Gastroesophageal sphincter (tissue), 4 donors: ENCODE data around the gene RAD51B. TPM values are rescaled to one million over a fixed set of nuclear protein-coding genes. Genes with fewer than 3 reads are reported as not detected.

Experiments
- ATAC-seq: fragments of 150-250 bp; one replicate; pipeline ENCODE4 v1.9.1; 2016; ENCODE audit warnings: mild to moderate bottlenecking, moderate library complexity
- H3K27ac ChIP-seq, 4 donors: fragments of 200-600 bp; sonication (generic) in 3 of 4; 1 replicate in 3 of 4; 2 replicates in 1 of 4; pipeline ENCODE4 v1.5.1; 2016 to 2019
- H3K27me3 ChIP-seq: fragments of 200-600 bp; sonication (generic); one replicate; pipeline ENCODE4 v1.5.1; 2019
- H3K36me3 ChIP-seq, 2 donors: fragments of 200-600 bp; sonication (generic); one replicate each; pipeline ENCODE4 v1.5.1; 2019; ENCODE audit warnings: control low read depth in 1 of 2
- H3K4me1 ChIP-seq, 3 donors: fragments of 200-600 bp; sonication (generic); 1 replicate in 2 of 3; 2 replicates in 1 of 3; pipeline ENCODE4 v1.5.1; 2016 to 2019; ENCODE audit warnings: control low read depth in 2 of 3
- H3K4me3 ChIP-seq, 2 donors: fragments of 200-600 bp; sonication (generic); one replicate each; pipeline ENCODE4 v1.5.1; 2019; ENCODE audit warnings: mild to moderate bottlenecking in 1 of 2, moderate library complexity in 1 of 2
- H3K9me3 ChIP-seq, 3 donors: fragments of 200-600 bp; sonication (generic); one replicate each; pipeline ENCODE4 v1.5.1; 2017 to 2019; ENCODE audit warnings: control low read depth in 2 of 3
- EP300 ChIP-seq: sonication (generic); formaldehyde crosslinking; IDR thresholded peaks from one replicate; pipeline ENCODE4 v1.6.1; 2017; ENCODE audit warnings: antibody characterized with exemption, mild to moderate bottlenecking
- POLR2A ChIP-seq, 2 donors: fragments of 450-650 bp; IDR thresholded peaks; one replicate each; pipeline ENCODE4 v1.6.1; 2017; ENCODE audit warnings: antibody characterized with exemption in 2 of 2, mild to moderate bottlenecking in 2 of 2, moderate library complexity in 1 of 2
- POLR2AphosphoS5 ChIP-seq: sonication (generic); formaldehyde crosslinking; IDR thresholded peaks from one replicate; pipeline ENCODE4 v1.6.1; 2017; ENCODE audit warnings: antibody characterized with exemption
- WGBS, 2 donors: methylation state at CpG; one replicate each; pipeline ENCODE4 v1.1.5; 2018; ENCODE audit warnings: low coverage in 1 of 2; 5-methylcytosine and 5-hydroxymethylcytosine counted together
- total RNA-seq, 4 donors: library from RNA; depleted of rRNA; stranded (reverse); fragments of >200 nt; gene quantifications; one replicate each; pipeline ENCODE4 v1.1.0, GENCODE V29; 2016
- TF ChIP-seq, protein P1 (sequence below), 4 experiments: fragments of 200-600 bp in 2 of 4; fragments of 450-650 bp in 2 of 4; sonication (generic) in 1 of 4; IDR thresholded peaks; one replicate each; pipeline ENCODE4 v1.5.1; 2017 to 2019; ENCODE audit warnings: antibody characterized with exemption in 4 of 4, mild to moderate bottlenecking in 2 of 4, moderate library complexity in 2 of 4

The RAD51B gene
- total RNA-seq, 4 donors from 2014 or later, result 5.1 to 7.0 (median 6.0) TPM

DNA sequence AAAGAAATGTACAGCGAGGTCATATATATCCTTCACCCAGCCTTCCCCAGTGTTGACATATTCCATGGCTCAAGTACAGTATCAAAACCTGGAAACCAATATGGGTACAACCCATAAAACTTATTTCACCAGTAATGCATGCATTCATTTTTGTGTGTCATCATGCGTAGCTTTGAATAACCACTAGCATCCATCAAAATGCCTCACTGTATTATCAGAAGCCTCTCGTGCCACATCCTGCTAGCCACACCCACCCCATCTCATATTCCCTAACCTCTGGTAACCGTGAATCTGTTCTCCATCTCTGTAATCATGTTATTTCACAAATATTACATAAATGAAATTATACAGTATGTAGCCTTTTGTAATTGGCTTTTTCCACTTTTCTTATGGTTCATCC is 314.3 kb downstream of the RAD51B start:
- no peaks in the 10 kb centered on the region for H3K9me3 ChIP-seq
- H3K36me3 ChIP-seq, result no peaks in the 10 kb centered on the region
- H3K27me3 ChIP-seq, result no peaks in the 10 kb centered on the region
- no peak for ATAC-seq
- H3K4me3 ChIP-seq, result no peak overlapping the region
- H3K27ac ChIP-seq, result no peak overlapping the region
- TF ChIP-seq POLR2AphosphoS5 (no peak), EP300 (no peak), POLR2A (IDR thresholded peaks at IDR 0.05) (no peak)
- TF ChIP-seq, protein P1, sequence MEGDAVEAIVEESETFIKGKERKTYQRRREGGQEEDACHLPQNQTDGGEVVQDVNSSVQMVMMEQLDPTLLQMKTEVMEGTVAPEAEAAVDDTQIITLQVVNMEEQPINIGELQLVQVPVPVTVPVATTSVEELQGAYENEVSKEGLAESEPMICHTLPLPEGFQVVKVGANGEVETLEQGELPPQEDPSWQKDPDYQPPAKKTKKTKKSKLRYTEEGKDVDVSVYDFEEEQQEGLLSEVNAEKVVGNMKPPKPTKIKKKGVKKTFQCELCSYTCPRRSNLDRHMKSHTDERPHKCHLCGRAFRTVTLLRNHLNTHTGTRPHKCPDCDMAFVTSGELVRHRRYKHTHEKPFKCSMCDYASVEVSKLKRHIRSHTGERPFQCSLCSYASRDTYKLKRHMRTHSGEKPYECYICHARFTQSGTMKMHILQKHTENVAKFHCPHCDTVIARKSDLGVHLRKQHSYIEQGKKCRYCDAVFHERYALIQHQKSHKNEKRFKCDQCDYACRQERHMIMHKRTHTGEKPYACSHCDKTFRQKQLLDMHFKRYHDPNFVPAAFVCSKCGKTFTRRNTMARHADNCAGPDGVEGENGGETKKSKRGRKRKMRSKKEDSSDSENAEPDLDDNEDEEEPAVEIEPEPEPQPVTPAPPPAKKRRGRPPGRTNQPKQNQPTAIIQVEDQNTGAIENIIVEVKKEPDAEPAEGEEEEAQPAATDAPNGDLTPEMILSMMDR (IDR thresholded peaks at IDR 0.05), result no peak
- 95 to 98% methylated on average over 3 to 4 of the region's 4 CpGs for WGBS, 2 donors
- peaks cover 2 to 49% (median 7%) of the 10 kb centered on the region in 3 donors for H3K4me1 ChIP-seq

GRCh38 chr14:68135028-68135427 is 315.4 kb downstream of the RAD51B start:
- Histone ChIP-seq H3K9me3 (no peaks in the 10 kb centered on the region), H3K4me3 (no peak overlapping the region), H3K27me3 (no peaks in the 10 kb centered on the region), H3K36me3 (no peaks in the 10 kb centered on the region), H3K4me1 (peaks cover 10 to 61% (median 15%) of the 10 kb centered on the region in 3 donors), H3K27ac (peak overlapping the region in 3 of 4 donors; percentile 9 to 23 (median 9))
- TF ChIP-seq, protein P1 (IDR thresholded peaks at IDR 0.05), result no peak
- TF ChIP-seq POLR2AphosphoS5, result no peak
- TF ChIP-seq POLR2A (IDR thresholded peaks at IDR 0.05), result no peak
- TF ChIP-seq EP300, result no peak
- WGBS, 2 donors, result 50 to 55% methylated on average over 3 of the region's 3 CpGs
- no peak for ATAC-seq

DNA sequence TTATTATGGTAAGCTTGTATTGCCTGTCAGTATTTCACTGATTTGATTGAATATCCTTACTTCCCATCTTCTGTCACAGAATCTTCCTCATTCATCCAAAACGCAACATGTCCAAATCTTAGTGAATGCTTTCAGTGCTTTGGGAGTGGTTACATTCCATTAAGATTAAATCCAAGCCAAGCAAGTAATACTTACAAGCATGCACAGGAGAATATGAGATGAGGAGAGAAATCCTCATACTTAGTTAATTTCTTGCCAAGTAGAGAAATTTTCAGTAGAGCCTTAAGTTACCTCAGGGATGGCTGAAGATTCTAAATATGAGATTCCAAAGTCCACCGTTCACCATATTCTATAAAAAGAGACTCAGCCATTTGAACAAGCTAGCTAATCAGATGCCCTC is 316.0 kb downstream of the RAD51B start:
- no peak for ATAC-seq
- Histone ChIP-seq H3K4me1 (peaks cover 13 to 66% (median 19%) of the 10 kb centered on the region in 3 donors), H3K9me3 (no peaks in the 10 kb centered on the region), H3K27ac (peak overlapping the region in 2 of 4 donors; percentile 9 to 23), H3K36me3 (no peaks in the 10 kb centered on the region), H3K4me3 (no peak overlapping the region), H3K27me3 (no peaks in the 10 kb centered on the region)
- 23 to 78% methylated on average over 2 of the region's 2 CpGs for WGBS, 2 donors
- no peak for TF ChIP-seq POLR2AphosphoS5
- TF ChIP-seq, protein P1 (IDR thresholded peaks at IDR 0.05), result no peak
- no peak for TF ChIP-seq EP300
- no peak for TF ChIP-seq POLR2A (IDR thresholded peaks at IDR 0.05)

- peaks cover 11 to 74% (median 20%) of the 10 kb centered on the region in 3 donors for H3K4me1 ChIP-seq
- H3K27ac ChIP-seq, result peak overlapping the region; percentile 52 to 84 (median 70)
- peak; percentile 57 for TF ChIP-seq POLR2AphosphoS5
- TF ChIP-seq, protein P1 (IDR thresholded peaks at IDR 0.05), result no peak
- no peak for TF ChIP-seq EP300
- TF ChIP-seq POLR2A (IDR thresholded peaks at IDR 0.05), result no peak
- WGBS, 2 donors, result 40 to 41% methylated on average over 3 of the region's 3 CpGs
- peak; percentile 78 for ATAC-seq
- H3K4me3 ChIP-seq, result no peak overlapping the region
- H3K27me3 ChIP-seq, result no peaks in the 10 kb centered on the region
- no peaks in the 10 kb centered on the region for H3K9me3 ChIP-seq
- no peaks in the 10 kb centered on the region for H3K36me3 ChIP-seq
Measured at GRCh38 chr14:68137704-68138619, 318.4 kb downstream of the RAD51B start.
